ENCODE results near the gene CRYBG1.

The CRYBG1 gene

DNA sequence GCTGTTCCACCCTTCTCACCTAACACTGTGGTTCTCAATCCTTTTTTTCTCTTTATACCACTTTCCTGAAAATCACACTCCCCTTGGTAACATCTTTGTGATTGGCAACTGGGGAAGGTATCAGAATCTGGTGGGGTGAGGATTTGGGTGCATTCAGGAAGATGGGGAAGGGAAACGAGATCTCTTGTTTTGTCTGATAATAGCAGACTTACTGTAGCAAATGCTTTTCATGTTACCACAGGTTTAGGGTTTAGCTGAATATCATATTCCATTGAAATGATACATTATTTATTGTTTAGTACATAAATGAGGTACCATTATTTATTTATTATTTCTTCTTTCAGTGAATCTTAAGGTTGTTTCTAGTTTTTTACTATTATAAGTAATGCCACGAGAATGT, 168.0 kb downstream of the CRYBG1 start:
- Histone ChIP-seq H2BK120ac (ENCODE audit: low read depth, low read length) (no peak overlapping the region), H3K4me3 (ENCODE audit: low read length in 2 of 2) (no peak overlapping the region), H3K14ac (ENCODE audit: low read length) (no peak overlapping the region), H2BK15ac (ENCODE audit: low read length) (no peak overlapping the region), H3K23ac (ENCODE audit: low read depth, low read length, poor library complexity) (no peak overlapping the region), H3K4me2 (ENCODE audit: insufficient read depth, low read length, poor library complexity, severe bottlenecking) (no peak overlapping the region), H2AFZ (ENCODE audit: low read length) (no peak overlapping the region), H3K4me1 (ENCODE audit: control insufficient read depth in 2 of 2, insufficient read depth in 1 of 2, low read depth in 1 of 2, low read length in 2 of 2) (no peaks in the 10 kb centered on the region), H3K27me3 (ENCODE audit: control insufficient read depth in 3 of 3, insufficient read depth in 3 of 3, low read depth in 1 of 3, low read length in 3 of 3) (peaks cover 0 to 32% (median 0%) of the 10 kb centered on the region in 3 experiments), H3K18ac (ENCODE audit: low read length) (no peak overlapping the region), H3K9ac (ENCODE audit: low read depth, low read length, poor library complexity) (no peak overlapping the region), H3K9me3 (replicated peaks in 1 of 2; ENCODE audit: control insufficient read depth in 2 of 2, insufficient read depth in 1 of 2, low read depth in 1 of 2, low read length in 2 of 2) (no peaks in the 10 kb centered on the region), H2BK5ac (ENCODE audit: low read length) (no peak overlapping the region), H4K91ac (ENCODE audit: low read depth, low read length, poor library complexity) (no peak overlapping the region), H2AK5ac (ENCODE audit: low read depth, low read length) (no peak overlapping the region), H3K79me1 (ENCODE audit: low read depth, low read length) (no peaks in the 10 kb centered on the region), H4K8ac (ENCODE audit: low read depth, low read length) (no peak overlapping the region), H3K27ac (replicated peaks; ENCODE audit: low read length) (no peak overlapping the region), H3K4ac (ENCODE audit: low read length) (no peak overlapping the region), H3K36me3 (replicated peaks in 1 of 2; ENCODE audit: control insufficient read depth in 2 of 2, insufficient read depth in 2 of 2, low read length in 2 of 2) (no peaks in the 10 kb centered on the region), H2BK12ac (ENCODE audit: low read length) (no peak overlapping the region)
- no CpG with 5 or more reads among the region's 2 CpGs for WGBS, 2 donors (ENCODE audit: extremely low coverage in 2 of 2, insufficient read length in 2 of 2, insufficient replicate concordance in 1 of 2)
- DNase-seq (ENCODE audit: low spot score) = no peak

GRCh38 chr6:106529438-106529837, 168.9 kb downstream of the CRYBG1 start:
- Histone ChIP-seq H2BK120ac (ENCODE audit: low read depth, low read length) (no peak overlapping the region), H4K8ac (ENCODE audit: low read depth, low read length) (no peak overlapping the region), H2BK5ac (ENCODE audit: low read length) (no peak overlapping the region), H3K79me1 (ENCODE audit: low read depth, low read length) (no peaks in the 10 kb centered on the region), H2AFZ (ENCODE audit: low read length) (no peak overlapping the region), H2BK12ac (ENCODE audit: low read length) (no peak overlapping the region), H4K91ac (ENCODE audit: low read depth, low read length, poor library complexity) (no peak overlapping the region), H3K36me3 (replicated peaks in 1 of 2; ENCODE audit: control insufficient read depth in 2 of 2, insufficient read depth in 2 of 2, low read length in 2 of 2) (no peaks in the 10 kb centered on the region), H3K9ac (ENCODE audit: low read depth, low read length, poor library complexity) (no peak overlapping the region), H2BK15ac (ENCODE audit: low read length) (no peak overlapping the region), H3K9me3 (replicated peaks in 1 of 2; ENCODE audit: control insufficient read depth in 2 of 2, insufficient read depth in 1 of 2, low read depth in 1 of 2, low read length in 2 of 2) (no peaks in the 10 kb centered on the region), H3K14ac (ENCODE audit: low read length) (no peak overlapping the region), H3K27ac (replicated peaks; ENCODE audit: low read length) (no peak overlapping the region), H3K4me3 (ENCODE audit: low read length in 2 of 2) (no peak overlapping the region), H3K18ac (ENCODE audit: low read length) (no peak overlapping the region), H3K4me2 (ENCODE audit: insufficient read depth, low read length, poor library complexity, severe bottlenecking) (no peak overlapping the region), H3K4me1 (ENCODE audit: control insufficient read depth in 2 of 2, insufficient read depth in 1 of 2, low read depth in 1 of 2, low read length in 2 of 2) (no peaks in the 10 kb centered on the region), H2AK5ac (ENCODE audit: low read depth, low read length) (no peak overlapping the region), H3K23ac (ENCODE audit: low read depth, low read length, poor library complexity) (no peak overlapping the region), H3K4ac (ENCODE audit: low read length) (no peak overlapping the region), H3K27me3 (ENCODE audit: control insufficient read depth in 3 of 3, insufficient read depth in 3 of 3, low read depth in 1 of 3, low read length in 3 of 3) (peaks cover 0 to 38% (median 0%) of the 10 kb centered on the region in 3 experiments)
- DNase-seq (ENCODE audit: low spot score) = no peak
- no CpG with 5 or more reads among the region's 3 CpGs for WGBS, 2 donors (ENCODE audit: extremely low coverage in 2 of 2, insufficient read length in 2 of 2, insufficient replicate concordance in 1 of 2)

GRCh38 chr6:106530026-106530425, 169.5 kb downstream of the CRYBG1 start:
- Histone ChIP-seq H3K18ac (ENCODE audit: low read length) (no peak overlapping the region), H3K4ac (ENCODE audit: low read length) (no peak overlapping the region), H3K4me1 (ENCODE audit: control insufficient read depth in 2 of 2, insufficient read depth in 1 of 2, low read depth in 1 of 2, low read length in 2 of 2) (no peaks in the 10 kb centered on the region), H3K9me3 (replicated peaks in 1 of 2; ENCODE audit: control insufficient read depth in 2 of 2, insufficient read depth in 1 of 2, low read depth in 1 of 2, low read length in 2 of 2) (no peaks in the 10 kb centered on the region), H4K8ac (ENCODE audit: low read depth, low read length) (no peak overlapping the region), H2BK15ac (ENCODE audit: low read length) (no peak overlapping the region), H2AK5ac (ENCODE audit: low read depth, low read length) (no peak overlapping the region), H3K36me3 (replicated peaks in 1 of 2; ENCODE audit: control insufficient read depth in 2 of 2, insufficient read depth in 2 of 2, low read length in 2 of 2) (no peaks in the 10 kb centered on the region), H4K91ac (ENCODE audit: low read depth, low read length, poor library complexity) (no peak overlapping the region), H3K4me2 (ENCODE audit: insufficient read depth, low read length, poor library complexity, severe bottlenecking) (no peak overlapping the region), H3K27ac (replicated peaks; ENCODE audit: low read length) (no peak overlapping the region), H3K9ac (ENCODE audit: low read depth, low read length, poor library complexity) (no peak overlapping the region), H2BK120ac (ENCODE audit: low read depth, low read length) (no peak overlapping the region), H3K23ac (ENCODE audit: low read depth, low read length, poor library complexity) (no peak overlapping the region), H3K27me3 (ENCODE audit: control insufficient read depth in 3 of 3, insufficient read depth in 3 of 3, low read depth in 1 of 3, low read length in 3 of 3) (peaks cover 0 to 32% (median 0%) of the 10 kb centered on the region in 3 experiments), H2BK5ac (ENCODE audit: low read length) (no peak overlapping the region), H2AFZ (ENCODE audit: low read length) (no peak overlapping the region), H3K14ac (ENCODE audit: low read length) (no peak overlapping the region), H3K4me3 (ENCODE audit: low read length in 2 of 2) (no peak overlapping the region), H2BK12ac (ENCODE audit: low read length) (no peak overlapping the region), H3K79me1 (ENCODE audit: low read depth, low read length) (no peaks in the 10 kb centered on the region)
- no peak for DNase-seq (ENCODE audit: low spot score)
- no CpG with 5 or more reads among the region's 1 CpG for WGBS, 2 donors (ENCODE audit: extremely low coverage in 2 of 2, insufficient read length in 2 of 2, insufficient replicate concordance in 1 of 2)

DNA sequence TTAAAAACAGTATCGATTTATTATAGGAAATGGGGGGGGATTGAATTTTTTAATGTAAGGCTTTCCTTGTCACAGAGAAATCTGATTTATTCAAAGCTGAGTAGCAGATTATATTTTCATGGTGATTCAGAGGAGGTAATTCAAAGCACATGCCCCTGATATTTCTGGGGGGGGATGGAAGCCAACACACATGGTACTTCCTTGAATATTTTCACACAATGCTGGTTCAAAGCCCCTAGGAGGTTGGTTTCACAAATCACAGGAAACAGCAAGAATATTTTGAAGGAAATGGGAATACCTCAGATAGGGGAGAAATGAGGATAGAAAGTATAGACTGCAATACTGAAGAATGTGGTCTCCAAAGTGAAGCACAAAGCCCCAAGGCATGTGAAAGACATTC, 170.0 kb downstream of the CRYBG1 start:
- Histone ChIP-seq H3K4ac (ENCODE audit: low read length) (no peak overlapping the region), H3K9me3 (replicated peaks in 1 of 2; ENCODE audit: control insufficient read depth in 2 of 2, insufficient read depth in 1 of 2, low read depth in 1 of 2, low read length in 2 of 2) (no peaks in the 10 kb centered on the region), H4K91ac (ENCODE audit: low read depth, low read length, poor library complexity) (no peak overlapping the region), H3K36me3 (replicated peaks in 1 of 2; ENCODE audit: control insufficient read depth in 2 of 2, insufficient read depth in 2 of 2, low read length in 2 of 2) (no peaks in the 10 kb centered on the region), H3K23ac (ENCODE audit: low read depth, low read length, poor library complexity) (no peak overlapping the region), H2BK15ac (ENCODE audit: low read length) (no peak overlapping the region), H3K4me2 (ENCODE audit: insufficient read depth, low read length, poor library complexity, severe bottlenecking) (no peak overlapping the region), H3K27ac (replicated peaks; ENCODE audit: low read length) (no peak overlapping the region), H2AK5ac (ENCODE audit: low read depth, low read length) (no peak overlapping the region), H3K9ac (ENCODE audit: low read depth, low read length, poor library complexity) (no peak overlapping the region), H3K4me3 (ENCODE audit: low read length in 2 of 2) (no peak overlapping the region), H2BK12ac (ENCODE audit: low read length) (no peak overlapping the region), H3K18ac (ENCODE audit: low read length) (no peak overlapping the region), H3K79me1 (ENCODE audit: low read depth, low read length) (no peaks in the 10 kb centered on the region), H2BK120ac (ENCODE audit: low read depth, low read length) (no peak overlapping the region), H3K14ac (ENCODE audit: low read length) (no peak overlapping the region), H4K8ac (ENCODE audit: low read depth, low read length) (no peak overlapping the region), H3K4me1 (ENCODE audit: control insufficient read depth in 2 of 2, insufficient read depth in 1 of 2, low read depth in 1 of 2, low read length in 2 of 2) (no peaks in the 10 kb centered on the region), H3K27me3 (ENCODE audit: control insufficient read depth in 3 of 3, insufficient read depth in 3 of 3, low read depth in 1 of 3, low read length in 3 of 3) (peaks cover 0 to 27% (median 0%) of the 10 kb centered on the region in 3 experiments), H2BK5ac (ENCODE audit: low read length) (no peak overlapping the region), H2AFZ (ENCODE audit: low read length) (no peak overlapping the region)
- WGBS, 2 donors (ENCODE audit: extremely low coverage in 2 of 2, insufficient read length in 2 of 2, insufficient replicate concordance in 1 of 2) = no CpG with 5 or more reads among the region's 1 CpG
- no peak for DNase-seq (ENCODE audit: low spot score)

Data from neuronal stem cell (in vitro differentiated cells).